ENCODE results near the gene YBX2. TPM values are rescaled to one million over a fixed set of nuclear protein-coding genes. Genes with fewer than 3 reads are reported as not detected.
A peak's percentile ranks its signal among the peaks of the same experiment; 100 is the strongest.

Gene YBX2
- total RNA-seq, 1 experiment from 2014 or later, result 54.9 TPM

DNA sequence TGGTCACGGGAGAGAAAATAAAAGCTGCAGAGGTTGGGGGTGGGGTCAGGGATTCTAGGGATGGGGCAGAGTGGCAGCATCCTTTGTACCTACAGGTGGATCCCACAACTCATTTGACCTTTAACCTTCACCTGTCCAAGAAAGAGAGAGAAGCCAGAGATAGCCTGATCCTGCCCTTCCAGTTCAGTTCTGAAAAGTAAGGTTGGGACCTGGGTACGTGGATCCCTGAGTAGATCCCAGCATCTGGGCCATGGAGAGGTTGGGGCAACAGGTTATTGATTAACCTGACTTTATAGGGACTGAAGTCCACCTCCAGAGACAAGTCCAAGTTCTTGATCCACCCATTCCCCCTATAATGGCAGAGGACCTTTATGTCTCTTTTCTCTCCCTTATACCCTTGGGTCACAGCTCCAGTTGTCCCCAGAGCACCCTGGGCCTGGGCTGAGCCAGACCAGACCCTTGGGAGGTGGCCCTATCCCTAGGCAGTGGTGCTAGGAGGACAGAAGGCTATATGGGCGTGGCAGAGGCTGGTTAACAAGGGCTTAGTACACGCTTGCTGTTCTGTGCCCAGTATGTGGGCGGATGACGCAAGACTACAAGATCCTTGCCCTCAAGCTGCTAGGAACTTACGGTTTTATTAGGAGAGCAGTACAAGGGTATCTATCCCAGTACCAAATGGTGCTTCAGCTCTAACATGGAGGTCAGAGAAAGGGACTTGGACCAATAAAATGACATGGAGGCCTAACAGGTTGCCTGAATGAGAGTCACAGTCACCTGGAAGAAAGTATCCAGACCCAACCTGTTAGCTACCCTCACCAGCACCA is 35.5 kb downstream of the YBX2 start:
- no TSS peak for BruUV-seq (replicated peaks)
- peaks cover 8% of the 10 kb centered on the region for H3K36me3 ChIP-seq (ENCODE audit: control insufficient read depth, insufficient read depth, low read length)
- TF ChIP-seq, protein P1, sequence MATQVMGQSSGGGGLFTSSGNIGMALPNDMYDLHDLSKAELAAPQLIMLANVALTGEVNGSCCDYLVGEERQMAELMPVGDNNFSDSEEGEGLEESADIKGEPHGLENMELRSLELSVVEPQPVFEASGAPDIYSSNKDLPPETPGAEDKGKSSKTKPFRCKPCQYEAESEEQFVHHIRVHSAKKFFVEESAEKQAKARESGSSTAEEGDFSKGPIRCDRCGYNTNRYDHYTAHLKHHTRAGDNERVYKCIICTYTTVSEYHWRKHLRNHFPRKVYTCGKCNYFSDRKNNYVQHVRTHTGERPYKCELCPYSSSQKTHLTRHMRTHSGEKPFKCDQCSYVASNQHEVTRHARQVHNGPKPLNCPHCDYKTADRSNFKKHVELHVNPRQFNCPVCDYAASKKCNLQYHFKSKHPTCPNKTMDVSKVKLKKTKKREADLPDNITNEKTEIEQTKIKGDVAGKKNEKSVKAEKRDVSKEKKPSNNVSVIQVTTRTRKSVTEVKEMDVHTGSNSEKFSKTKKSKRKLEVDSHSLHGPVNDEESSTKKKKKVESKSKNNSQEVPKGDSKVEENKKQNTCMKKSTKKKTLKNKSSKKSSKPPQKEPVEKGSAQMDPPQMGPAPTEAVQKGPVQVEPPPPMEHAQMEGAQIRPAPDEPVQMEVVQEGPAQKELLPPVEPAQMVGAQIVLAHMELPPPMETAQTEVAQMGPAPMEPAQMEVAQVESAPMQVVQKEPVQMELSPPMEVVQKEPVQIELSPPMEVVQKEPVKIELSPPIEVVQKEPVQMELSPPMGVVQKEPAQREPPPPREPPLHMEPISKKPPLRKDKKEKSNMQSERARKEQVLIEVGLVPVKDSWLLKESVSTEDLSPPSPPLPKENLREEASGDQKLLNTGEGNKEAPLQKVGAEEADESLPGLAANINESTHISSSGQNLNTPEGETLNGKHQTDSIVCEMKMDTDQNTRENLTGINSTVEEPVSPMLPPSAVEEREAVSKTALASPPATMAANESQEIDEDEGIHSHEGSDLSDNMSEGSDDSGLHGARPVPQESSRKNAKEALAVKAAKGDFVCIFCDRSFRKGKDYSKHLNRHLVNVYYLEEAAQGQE (IDR thresholded peaks at IDR 0.05; ENCODE audit: insufficient read depth in 1 of 2, low read depth in 2 of 2, low read length in 1 of 2), result no peak
- TF ChIP-seq TCF7L2 (IDR thresholded peaks at IDR 0.05; ENCODE audit: low read depth, low read length) (no peak), SIN3A (IDR thresholded peaks at IDR 0.05; ENCODE audit: borderline replicate concordance, insufficient read depth, low read depth, low read length) (no peak), POLR2AphosphoS5 (IDR thresholded peaks at IDR 0.05; ENCODE audit: low read depth, low read length) (no peak)
- TF ChIP-seq, protein P2, sequence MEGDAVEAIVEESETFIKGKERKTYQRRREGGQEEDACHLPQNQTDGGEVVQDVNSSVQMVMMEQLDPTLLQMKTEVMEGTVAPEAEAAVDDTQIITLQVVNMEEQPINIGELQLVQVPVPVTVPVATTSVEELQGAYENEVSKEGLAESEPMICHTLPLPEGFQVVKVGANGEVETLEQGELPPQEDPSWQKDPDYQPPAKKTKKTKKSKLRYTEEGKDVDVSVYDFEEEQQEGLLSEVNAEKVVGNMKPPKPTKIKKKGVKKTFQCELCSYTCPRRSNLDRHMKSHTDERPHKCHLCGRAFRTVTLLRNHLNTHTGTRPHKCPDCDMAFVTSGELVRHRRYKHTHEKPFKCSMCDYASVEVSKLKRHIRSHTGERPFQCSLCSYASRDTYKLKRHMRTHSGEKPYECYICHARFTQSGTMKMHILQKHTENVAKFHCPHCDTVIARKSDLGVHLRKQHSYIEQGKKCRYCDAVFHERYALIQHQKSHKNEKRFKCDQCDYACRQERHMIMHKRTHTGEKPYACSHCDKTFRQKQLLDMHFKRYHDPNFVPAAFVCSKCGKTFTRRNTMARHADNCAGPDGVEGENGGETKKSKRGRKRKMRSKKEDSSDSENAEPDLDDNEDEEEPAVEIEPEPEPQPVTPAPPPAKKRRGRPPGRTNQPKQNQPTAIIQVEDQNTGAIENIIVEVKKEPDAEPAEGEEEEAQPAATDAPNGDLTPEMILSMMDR (IDR thresholded peaks at IDR 0.05), result no peak
- CTCF ChIA-PET, result interaction anchor here (0.7 kb wide), 1 partner anchor 1763 kb away, joined by 6 read pairs; no protein-coding TSS in a partner anchor
- intact Hi-C loops (cut with micrococcal nuclease; ENCODE audit: unreplicated experiment), result no loop called here
- POLR2A ChIA-PET, result no interaction called here
- in situ Hi-C loops (cut with HindIII; ENCODE audit: low pct_unique_long_range_greater_than_20kb, low sequenced_read_pairs), result no loop called here
- ATAC-seq (no peak), DNase-seq (ENCODE audit: low read depth, low spot score) (no peak)
- H3K27me3 ChIP-seq (ENCODE audit: control insufficient read depth, insufficient read depth, low read length), result no peaks in the 10 kb centered on the region
- no peak overlapping the region for H3K4me3 ChIP-seq (ENCODE audit: low read depth in 2 of 2, low read length in 2 of 2)
- peak overlapping the region; percentile 48; the same call in 1 of the 2 replicates for H3K27ac ChIP-seq (ENCODE audit: low read length)
- no peaks in the 10 kb centered on the region for H3K9me3 ChIP-seq (ENCODE audit: control insufficient read depth, insufficient read depth, low read depth, low read length)
- peaks cover 20% of the 10 kb centered on the region for H3K4me1 ChIP-seq (ENCODE audit: control insufficient read depth, insufficient read depth, low read length)

- no peak for ATAC-seq
- TF ChIP-seq, protein P1 (IDR thresholded peaks at IDR 0.05; ENCODE audit: insufficient read depth in 1 of 2, low read depth in 2 of 2, low read length in 1 of 2), result no peak
- no peak for TF ChIP-seq SIN3A (IDR thresholded peaks at IDR 0.05; ENCODE audit: borderline replicate concordance, insufficient read depth, low read depth, low read length)
- TF ChIP-seq TCF7L2 (IDR thresholded peaks at IDR 0.05; ENCODE audit: low read depth, low read length), result no peak
- TF ChIP-seq, protein P2 (IDR thresholded peaks at IDR 0.05), result no peak
- no peak for TF ChIP-seq POLR2AphosphoS5 (IDR thresholded peaks at IDR 0.05; ENCODE audit: low read depth, low read length)
- ChIA-PET POLR2A (no interaction called here), CTCF (no interaction called here)
- intact Hi-C loops (cut with micrococcal nuclease; ENCODE audit: unreplicated experiment), result no loop called here
- no TSS peak for BruUV-seq (replicated peaks)
- Histone ChIP-seq H3K4me1 (ENCODE audit: control insufficient read depth, insufficient read depth, low read length) (peaks cover 14% of the 10 kb centered on the region), H3K36me3 (ENCODE audit: control insufficient read depth, insufficient read depth, low read length) (peaks cover 6% of the 10 kb centered on the region), H3K27ac (ENCODE audit: low read length) (no peak overlapping the region), H3K27me3 (ENCODE audit: control insufficient read depth, insufficient read depth, low read length) (no peaks in the 10 kb centered on the region), H3K9me3 (ENCODE audit: control insufficient read depth, insufficient read depth, low read depth, low read length) (no peaks in the 10 kb centered on the region), H3K4me3 (ENCODE audit: low read depth in 2 of 2, low read length in 2 of 2) (no peak overlapping the region)
- DNase-seq (ENCODE audit: low read depth, low spot score), result no peak
- in situ Hi-C loops (cut with HindIII; ENCODE audit: low pct_unique_long_range_greater_than_20kb, low sequenced_read_pairs), result no loop called here
Observed at GRCh38 chr17:7256766-7257456, 37.5 kb downstream of the YBX2 start.

All from Panc1 (cell line).